Liver (tissue), 9 donors: Measurements from ENCODE around the gene RND1. TPM values are rescaled to one million over a fixed set of nuclear protein-coding genes. Genes with fewer than 3 reads are reported as not detected.

Source experiments
- DNase-seq: peaks from one replicate; pipeline ENCODE4 v3.0.0-alpha.2; 2017; ENCODE audit warnings: low spot score
- H3K27ac ChIP-seq, 2 donors: one replicate each; pipeline ENCODE4 v1.7.0; 2013; ENCODE audit warnings: inconsistent platforms in 2 of 2, low read length in 2 of 2, control low read depth in 1 of 2, low read depth in 1 of 2, mild to moderate bottlenecking in 1 of 2
- H3K27me3 ChIP-seq, 4 donors: one replicate each; pipeline versions ENCODE4 v1.6.1 to v1.7.0; 2013; ENCODE audit warnings: low read length in 3 of 4, inconsistent platforms in 1 of 4, mild to moderate bottlenecking in 1 of 4, moderate library complexity in 1 of 4; ENCODE audit not compliant: control insufficient read depth in 4 of 4, insufficient read depth in 4 of 4
- H3K36me3 ChIP-seq, 4 donors: one replicate each; pipeline versions ENCODE4 v1.6.1 to v1.7.0; 2013; ENCODE audit warnings: low read length in 3 of 4, mild to moderate bottlenecking in 3 of 4, low read depth in 1 of 4, moderate library complexity in 1 of 4; ENCODE audit not compliant: control insufficient read depth in 4 of 4, insufficient read depth in 3 of 4
- H3K4me1 ChIP-seq, 4 donors: one replicate each; pipeline versions ENCODE4 v1.6.1 to v1.7.0; 2013; ENCODE audit warnings: low read length in 3 of 4, mild to moderate bottlenecking in 3 of 4, moderate library complexity in 1 of 4; ENCODE audit not compliant: control insufficient read depth in 4 of 4, insufficient read depth in 4 of 4
- H3K4me3 ChIP-seq, 3 donors: one replicate each; pipeline versions ENCODE4 v1.6.1 to v1.7.0; 2013; ENCODE audit warnings: low read length in 3 of 3, control low read depth in 1 of 3, low read depth in 1 of 3, mild to moderate bottlenecking in 1 of 3
- H3K9ac ChIP-seq, 2 donors: one replicate each; pipeline ENCODE4 v1.7.0; 2013; ENCODE audit warnings: low read length in 2 of 2, mild to moderate bottlenecking in 2 of 2, moderate library complexity in 2 of 2, control low read depth in 1 of 2, low read depth in 1 of 2
- H3K9me3 ChIP-seq, 4 donors: one replicate each; pipeline versions ENCODE4 v1.6.1 to v1.7.0; 2013; ENCODE audit warnings: low read length in 3 of 4; ENCODE audit not compliant: control insufficient read depth in 4 of 4
- EGR1 ChIP-seq, 2 donors: IDR thresholded peaks; 2 replicates each; pipeline ENCODE4 v1.6.1; 2016 to 2018; ENCODE audit warnings: antibody characterized with exemption in 2 of 2, low read depth in 2 of 2
- FOXA1 ChIP-seq: IDR thresholded peaks from 2 replicates; pipeline ENCODE4 v1.6.1; 2016; ENCODE audit warnings: antibody characterized with exemption
- FOXA2 ChIP-seq: IDR thresholded peaks from 2 replicates; pipeline ENCODE4 v1.6.1; 2016; ENCODE audit warnings: antibody characterized with exemption
- GABPA ChIP-seq, 2 donors: IDR thresholded peaks in 1 of 2; conservative IDR thresholded peaks in 1 of 2; 2 replicates each; pipeline ENCODE4 v1.6.1; 2016; ENCODE audit warnings: antibody characterized with exemption in 2 of 2, mild to moderate bottlenecking in 1 of 2, moderate library complexity in 1 of 2
- HNF4A ChIP-seq, 2 donors: conservative IDR thresholded peaks; 2 replicates each; pipeline ENCODE4 v1.6.1; 2016; ENCODE audit warnings: antibody characterized with exemption in 2 of 2, mild to moderate bottlenecking in 2 of 2
- HNF4G ChIP-seq: IDR thresholded peaks from 2 replicates; pipeline ENCODE4 v1.6.1; 2016; ENCODE audit warnings: antibody characterized with exemption
- JUND ChIP-seq, 2 donors: IDR thresholded peaks; 2 replicates each; pipeline ENCODE4 v1.6.1; 2016; ENCODE audit warnings: antibody characterized with exemption in 2 of 2
- MAX ChIP-seq: IDR thresholded peaks from 2 replicates; pipeline ENCODE4 v1.6.1; 2016; ENCODE audit warnings: antibody characterized with exemption
- NR2F2 ChIP-seq: IDR thresholded peaks from 2 replicates; pipeline ENCODE4 v1.6.1; 2016; ENCODE audit warnings: antibody characterized with exemption
- RAD21 ChIP-seq, 2 donors: IDR thresholded peaks; 2 replicates each; pipeline ENCODE4 v1.6.1; 2016; ENCODE audit warnings: antibody characterized with exemption in 2 of 2, mild to moderate bottlenecking in 2 of 2
- RXRA ChIP-seq, 2 donors: IDR thresholded peaks; 2 replicates each; pipeline ENCODE4 v1.6.1; 2017 to 2018; ENCODE audit warnings: antibody characterized with exemption in 2 of 2, mild to moderate bottlenecking in 1 of 2
- SP1 ChIP-seq: IDR thresholded peaks from 2 replicates; pipeline ENCODE4 v1.6.1; 2018; ENCODE audit warnings: antibody characterized with exemption, mild to moderate bottlenecking
- TAF1 ChIP-seq: conservative IDR thresholded peaks from 2 replicates; pipeline ENCODE4 v1.6.1; 2016; ENCODE audit warnings: antibody characterized with exemption, mild to moderate bottlenecking
- YY1 ChIP-seq: IDR thresholded peaks from 2 replicates; pipeline ENCODE4 v1.6.1; 2016; ENCODE audit warnings: antibody characterized with exemption, mild to moderate bottlenecking
- ZBTB33 ChIP-seq: IDR thresholded peaks from 2 replicates; pipeline ENCODE4 v1.6.1; 2016; ENCODE audit warnings: antibody characterized with exemption
- WGBS: extraction: QIAGEN DNeasy Blood & Tissue Kit; methylation state at CpG from one replicate; pipeline ENCODE4 v1.1.7; 2013; 5-methylcytosine and 5-hydroxymethylcytosine counted together
- polyA plus RNA-seq, 2 donors: library from polyadenylated mRNA; stranded (reverse) in 1 of 2; unstranded in 1 of 2; fragments of 200-250 nt in 1 of 2; fragments of >200 nt in 1 of 2; fragmentation: Nextera tagmentation in 1 of 2; extraction: Ambion mirVana in 1 of 2; gene quantifications; one replicate each; pipeline versions ENCODE4 v1.2.1 to v1.2.3, GENCODE V29; 2013 to 2015
- total RNA-seq, 2 donors: library from RNA; depleted of rRNA; stranded (reverse); fragments of >200 nt; gene quantifications; one replicate each; pipeline ENCODE4 v1.2.3, GENCODE V29; 2014
- TF ChIP-seq, protein P1 (sequence below): fragments of 150-350 bp; IDR thresholded peaks from 2 replicates; pipeline ENCODE4 v1.5.1; 2017; ENCODE audit warnings: improper control_type of control experiment, low read depth, low read length; ENCODE audit not compliant: missing input control
- TF ChIP-seq, protein P2 (sequence below): IDR thresholded peaks from 2 replicates; pipeline ENCODE4 v1.6.1; 2016; ENCODE audit warnings: antibody characterized with exemption, mild to moderate bottlenecking
- TF ChIP-seq, protein P3 (sequence below): IDR thresholded peaks from 2 replicates; pipeline ENCODE4 v1.6.1; 2016; ENCODE audit warnings: antibody characterized with exemption
- donor health status: healthy.
- donor health status: healthy.
- donor health status: healthy.
- donor health status: healthy.
- donor health status: healthy.

Gene RND1
- total and polyA plus RNA-seq, 4 donors: 7.7 to 16.5 (median 8.5) TPM

- Histone ChIP-seq H3K27ac (no peak overlapping the region), H3K9me3 (no peaks in the 10 kb centered on the region), H3K4me3 (no peak overlapping the region), H3K27me3 (no peaks in the 10 kb centered on the region), H3K36me3 (peaks cover 21 to 57% (median 50%) of the 10 kb centered on the region in 4 donors), H3K4me1 (no peaks in the 10 kb centered on the region), H3K9ac (no peak overlapping the region)
- TF ChIP-seq, protein P1, sequence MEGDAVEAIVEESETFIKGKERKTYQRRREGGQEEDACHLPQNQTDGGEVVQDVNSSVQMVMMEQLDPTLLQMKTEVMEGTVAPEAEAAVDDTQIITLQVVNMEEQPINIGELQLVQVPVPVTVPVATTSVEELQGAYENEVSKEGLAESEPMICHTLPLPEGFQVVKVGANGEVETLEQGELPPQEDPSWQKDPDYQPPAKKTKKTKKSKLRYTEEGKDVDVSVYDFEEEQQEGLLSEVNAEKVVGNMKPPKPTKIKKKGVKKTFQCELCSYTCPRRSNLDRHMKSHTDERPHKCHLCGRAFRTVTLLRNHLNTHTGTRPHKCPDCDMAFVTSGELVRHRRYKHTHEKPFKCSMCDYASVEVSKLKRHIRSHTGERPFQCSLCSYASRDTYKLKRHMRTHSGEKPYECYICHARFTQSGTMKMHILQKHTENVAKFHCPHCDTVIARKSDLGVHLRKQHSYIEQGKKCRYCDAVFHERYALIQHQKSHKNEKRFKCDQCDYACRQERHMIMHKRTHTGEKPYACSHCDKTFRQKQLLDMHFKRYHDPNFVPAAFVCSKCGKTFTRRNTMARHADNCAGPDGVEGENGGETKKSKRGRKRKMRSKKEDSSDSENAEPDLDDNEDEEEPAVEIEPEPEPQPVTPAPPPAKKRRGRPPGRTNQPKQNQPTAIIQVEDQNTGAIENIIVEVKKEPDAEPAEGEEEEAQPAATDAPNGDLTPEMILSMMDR: no peak
- TF ChIP-seq HNF4A (conservative IDR thresholded peaks at IDR 0.05) (no peak), JUND (IDR thresholded peaks at IDR 0.05) (no peak), YY1 (no peak), RAD21 (IDR thresholded peaks at IDR 0.05) (no peak), FOXA1 (no peak), NR2F2 (no peak), ZBTB33 (no peak), FOXA2 (no peak), RXRA (IDR thresholded peaks at IDR 0.05) (no peak), GABPA (IDR thresholded peaks at IDR 0.05 in 1 of 2, conservative IDR thresholded peaks at IDR 0.05 in 1 of 2) (no peak), MAX (no peak), SP1 (no peak), TAF1 (no peak), HNF4G (no peak), EGR1 (IDR thresholded peaks at IDR 0.05; ENCODE audit: low read depth in 2 of 2) (no peak)
- TF ChIP-seq, protein P2, sequence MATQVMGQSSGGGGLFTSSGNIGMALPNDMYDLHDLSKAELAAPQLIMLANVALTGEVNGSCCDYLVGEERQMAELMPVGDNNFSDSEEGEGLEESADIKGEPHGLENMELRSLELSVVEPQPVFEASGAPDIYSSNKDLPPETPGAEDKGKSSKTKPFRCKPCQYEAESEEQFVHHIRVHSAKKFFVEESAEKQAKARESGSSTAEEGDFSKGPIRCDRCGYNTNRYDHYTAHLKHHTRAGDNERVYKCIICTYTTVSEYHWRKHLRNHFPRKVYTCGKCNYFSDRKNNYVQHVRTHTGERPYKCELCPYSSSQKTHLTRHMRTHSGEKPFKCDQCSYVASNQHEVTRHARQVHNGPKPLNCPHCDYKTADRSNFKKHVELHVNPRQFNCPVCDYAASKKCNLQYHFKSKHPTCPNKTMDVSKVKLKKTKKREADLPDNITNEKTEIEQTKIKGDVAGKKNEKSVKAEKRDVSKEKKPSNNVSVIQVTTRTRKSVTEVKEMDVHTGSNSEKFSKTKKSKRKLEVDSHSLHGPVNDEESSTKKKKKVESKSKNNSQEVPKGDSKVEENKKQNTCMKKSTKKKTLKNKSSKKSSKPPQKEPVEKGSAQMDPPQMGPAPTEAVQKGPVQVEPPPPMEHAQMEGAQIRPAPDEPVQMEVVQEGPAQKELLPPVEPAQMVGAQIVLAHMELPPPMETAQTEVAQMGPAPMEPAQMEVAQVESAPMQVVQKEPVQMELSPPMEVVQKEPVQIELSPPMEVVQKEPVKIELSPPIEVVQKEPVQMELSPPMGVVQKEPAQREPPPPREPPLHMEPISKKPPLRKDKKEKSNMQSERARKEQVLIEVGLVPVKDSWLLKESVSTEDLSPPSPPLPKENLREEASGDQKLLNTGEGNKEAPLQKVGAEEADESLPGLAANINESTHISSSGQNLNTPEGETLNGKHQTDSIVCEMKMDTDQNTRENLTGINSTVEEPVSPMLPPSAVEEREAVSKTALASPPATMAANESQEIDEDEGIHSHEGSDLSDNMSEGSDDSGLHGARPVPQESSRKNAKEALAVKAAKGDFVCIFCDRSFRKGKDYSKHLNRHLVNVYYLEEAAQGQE: no peak
- TF ChIP-seq, protein P3, sequence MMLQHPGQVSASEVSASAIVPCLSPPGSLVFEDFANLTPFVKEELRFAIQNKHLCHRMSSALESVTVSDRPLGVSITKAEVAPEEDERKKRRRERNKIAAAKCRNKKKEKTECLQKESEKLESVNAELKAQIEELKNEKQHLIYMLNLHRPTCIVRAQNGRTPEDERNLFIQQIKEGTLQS: no peak
- DNase-seq: no peak
- WGBS: 95% methylated on average over 16 of the region's 16 CpGs
These were observed 36.7 kb downstream of the RND1 start for GRCh38 chr12:48828841-48829575.
